ENCODE measurements around the gene MLXIPL. TPM values are rescaled to one million over a fixed set of nuclear protein-coding genes. Genes with fewer than 3 reads are reported as not detected.
"Not testable (repeated sequence)": the region's sequence is repeated elsewhere in the genome, so short reads cannot be mapped to it uniquely, and the experiment has no call there.

MLXIPL gene
- total and polyA plus RNA-seq, 7 donors: 1.6 to 15.0 (median 7.2) TPM

DNA sequence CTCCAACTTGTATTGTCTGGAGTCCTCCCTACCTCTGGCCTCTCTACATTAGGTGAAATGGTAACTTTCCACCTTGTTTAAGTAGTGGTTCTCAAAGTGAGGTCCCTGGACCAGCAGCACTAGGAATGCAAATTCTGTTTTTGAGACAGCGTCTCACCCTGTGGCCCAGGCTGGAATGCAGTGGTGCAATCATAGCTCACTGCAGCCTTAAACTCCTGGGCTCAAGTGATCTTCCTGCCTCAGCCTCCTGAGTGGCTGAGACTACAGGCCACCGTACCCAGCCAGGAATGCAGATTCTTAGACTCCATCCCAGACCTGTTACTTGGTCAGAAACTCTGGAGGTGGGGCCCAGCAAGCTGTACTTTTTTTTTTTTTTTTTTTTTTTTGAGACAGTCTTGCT lies 39.1 kb downstream of the MLXIPL start:
- DNase-seq: no peak
- H3K36me3 ChIP-seq: no peaks in the 10 kb centered on the region
- peaks cover 0 to 5% (median 2%) of the 10 kb centered on the region in 4 donors for H3K4me1 ChIP-seq
- 84% methylated on average over 2 of the region's 2 CpGs for WGBS, 2 donors
- H3K27me3 ChIP-seq: no peaks in the 10 kb centered on the region
- H3K9me3 ChIP-seq: no peaks in the 10 kb centered on the region
- no peak overlapping the region for H3K27ac ChIP-seq
- no peak overlapping the region for H3K4me3 ChIP-seq
- intact Hi-C loops (cut with DNase I): no loop called here
- TF ChIP-seq POLR2A (IDR thresholded peaks at IDR 0.05) (no peak), EP300 (IDR thresholded peaks at IDR 0.05) (no peak), POLR2AphosphoS5 (IDR thresholded peaks at IDR 0.05) (no peak)
- TF ChIP-seq, protein P1, sequence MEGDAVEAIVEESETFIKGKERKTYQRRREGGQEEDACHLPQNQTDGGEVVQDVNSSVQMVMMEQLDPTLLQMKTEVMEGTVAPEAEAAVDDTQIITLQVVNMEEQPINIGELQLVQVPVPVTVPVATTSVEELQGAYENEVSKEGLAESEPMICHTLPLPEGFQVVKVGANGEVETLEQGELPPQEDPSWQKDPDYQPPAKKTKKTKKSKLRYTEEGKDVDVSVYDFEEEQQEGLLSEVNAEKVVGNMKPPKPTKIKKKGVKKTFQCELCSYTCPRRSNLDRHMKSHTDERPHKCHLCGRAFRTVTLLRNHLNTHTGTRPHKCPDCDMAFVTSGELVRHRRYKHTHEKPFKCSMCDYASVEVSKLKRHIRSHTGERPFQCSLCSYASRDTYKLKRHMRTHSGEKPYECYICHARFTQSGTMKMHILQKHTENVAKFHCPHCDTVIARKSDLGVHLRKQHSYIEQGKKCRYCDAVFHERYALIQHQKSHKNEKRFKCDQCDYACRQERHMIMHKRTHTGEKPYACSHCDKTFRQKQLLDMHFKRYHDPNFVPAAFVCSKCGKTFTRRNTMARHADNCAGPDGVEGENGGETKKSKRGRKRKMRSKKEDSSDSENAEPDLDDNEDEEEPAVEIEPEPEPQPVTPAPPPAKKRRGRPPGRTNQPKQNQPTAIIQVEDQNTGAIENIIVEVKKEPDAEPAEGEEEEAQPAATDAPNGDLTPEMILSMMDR (IDR thresholded peaks at IDR 0.05): no peak

DNA sequence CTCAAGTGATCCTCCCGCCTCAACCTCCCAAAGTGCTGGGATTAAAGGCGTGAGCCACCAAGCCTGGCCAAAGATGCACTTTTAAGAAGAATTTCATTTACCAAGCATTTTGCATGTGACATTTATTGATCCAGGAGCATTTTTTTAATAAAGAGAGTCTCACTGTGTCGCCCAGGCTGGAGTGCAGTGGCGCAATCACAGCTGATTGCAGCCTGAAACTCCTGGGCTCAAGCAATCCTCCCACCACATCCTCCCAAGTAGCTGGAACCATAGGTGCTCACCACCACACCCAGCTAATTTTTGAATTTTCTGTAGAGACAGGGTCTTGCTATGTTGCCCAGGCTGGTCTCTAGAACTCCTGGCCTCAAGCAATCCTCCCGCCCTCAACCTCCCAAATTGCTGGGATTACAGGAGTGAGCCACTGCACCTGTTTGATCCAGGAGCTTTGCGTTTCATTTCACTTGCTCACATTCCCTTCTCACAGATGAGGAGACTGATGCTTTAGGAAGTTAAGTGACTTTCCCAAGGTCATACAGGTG lies 41.6 kb downstream of the MLXIPL start:
- TF ChIP-seq, protein P1 (IDR thresholded peaks at IDR 0.05): no peak
- no peak for TF ChIP-seq EP300 (IDR thresholded peaks at IDR 0.05)
- TF ChIP-seq POLR2A (IDR thresholded peaks at IDR 0.05): no peak
- no peak for TF ChIP-seq POLR2AphosphoS5 (IDR thresholded peaks at IDR 0.05)
- no peak overlapping the region for H3K27ac ChIP-seq
- H3K36me3 ChIP-seq: no peaks in the 10 kb centered on the region
- peaks cover 0 to 15% (median 5%) of the 10 kb centered on the region in 4 donors for H3K4me1 ChIP-seq
- WGBS, 2 donors: 93 to 95% methylated on average over 6 of the region's 6 CpGs
- H3K4me3 ChIP-seq: no peak overlapping the region
- H3K27me3 ChIP-seq: no peaks in the 10 kb centered on the region
- H3K9me3 ChIP-seq: no peaks in the 10 kb centered on the region
- intact Hi-C loops (cut with DNase I): no loop called here
- no peak for DNase-seq

DNA sequence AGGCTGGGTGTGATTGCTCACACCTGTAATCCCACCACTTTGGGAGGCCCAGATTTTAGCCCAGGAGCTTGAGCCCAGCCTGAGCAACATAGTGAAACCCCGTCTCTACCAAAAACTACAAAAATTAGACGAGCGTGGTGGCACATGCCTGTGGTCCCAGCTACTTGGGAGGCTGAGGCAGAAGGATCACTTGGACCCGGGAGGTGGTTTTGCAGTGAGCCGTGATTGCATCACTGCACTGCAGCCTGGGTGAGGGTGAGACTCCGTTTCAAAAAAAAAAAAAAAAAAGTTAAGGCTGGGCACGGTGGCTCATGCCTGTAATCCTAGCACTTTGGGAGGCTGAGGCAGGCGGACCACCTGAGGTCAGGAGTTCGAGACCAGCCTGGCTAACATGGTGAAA lies 43.3 kb downstream of the MLXIPL start:
- H3K4me3 ChIP-seq; H3K27me3 ChIP-seq; H3K27ac ChIP-seq; H3K9me3 ChIP-seq; intact Hi-C loops (cut with DNase I); DNase-seq; H3K36me3 ChIP-seq: not testable (repeated sequence)
- 78 to 84% methylated on average over 9 of the region's 9 CpGs for WGBS, 2 donors
- peaks cover 0 to 31% (median 21%) of the 10 kb centered on the region in 4 donors for H3K4me1 ChIP-seq

DNA sequence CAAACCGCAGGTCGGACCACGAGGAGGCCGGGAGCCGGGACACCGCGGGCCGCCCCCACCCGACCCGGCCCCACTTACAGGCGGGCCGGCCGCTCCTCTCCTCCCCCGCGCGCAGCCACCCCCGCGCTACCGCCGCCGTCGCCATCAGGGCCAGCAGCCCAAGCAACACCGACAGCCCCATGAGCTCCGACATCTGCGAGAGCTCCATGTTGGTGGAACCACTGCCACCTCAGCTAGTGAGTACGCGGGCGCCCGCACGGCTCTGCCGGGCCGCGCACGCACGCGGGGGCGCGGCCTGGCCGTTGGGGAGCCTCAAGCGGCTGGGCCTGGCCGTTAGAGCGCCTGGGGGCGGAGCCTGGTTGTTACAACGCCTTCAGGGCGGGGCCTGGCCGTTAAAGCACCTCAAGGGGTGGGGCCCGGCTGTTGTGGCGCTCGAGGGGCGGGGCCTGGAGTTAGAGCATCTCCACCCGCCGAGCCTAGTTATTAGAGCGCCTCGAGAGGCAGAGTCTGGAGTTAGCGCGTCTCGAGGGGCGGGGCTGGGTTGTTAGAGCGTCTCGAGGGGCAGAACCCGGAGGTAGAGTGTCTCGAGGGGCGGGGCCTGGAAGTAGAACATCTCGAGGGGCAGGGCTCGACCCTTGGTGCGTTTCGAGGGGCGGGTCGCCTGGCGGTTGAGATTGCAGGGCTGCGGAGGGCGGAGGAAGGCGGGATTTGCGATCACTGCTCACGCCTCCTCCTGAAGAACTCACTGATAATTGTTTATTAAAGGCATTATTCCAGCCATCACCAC lies 45.8 kb downstream of the MLXIPL start, which contains the start of gene TBL2:
TBL2 (minus strand) TSS at position 238 of the 787 bp plus-strand sequence; CDS start at position 208, 30 bp downstream.
- intact Hi-C loops (cut with DNase I): loop anchor here (1.0 to 2.0 kb wide), 4 partner anchors 21 to 596 kb away; partner anchors contain the start of genes ABHD11, BAZ1B, BCL7B and EIF4H
- peak; percentile 99 for DNase-seq
- TF ChIP-seq POLR2AphosphoS5 (IDR thresholded peaks at IDR 0.05) (peak; percentile 74 to 91 (median 84)), POLR2A (IDR thresholded peaks at IDR 0.05) (peak; percentile 65 to 75), EP300 (IDR thresholded peaks at IDR 0.05) (no peak)
- Histone ChIP-seq H3K36me3 (peaks cover 9 to 21% (median 14%) of the 10 kb centered on the region in 4 donors), H3K27ac (peak within 1 kb of the TSS; percentile 85 to 95 (median 93)), H3K4me1 (peaks cover 0 to 35% (median 23%) of the 10 kb centered on the region in 4 donors), H3K4me3 (peak within 1 kb of the TSS; percentile 63 to 88 (median 85)), H3K27me3 (no peaks in the 10 kb centered on the region), H3K9me3 (no peaks in the 10 kb centered on the region)
- WGBS, 2 donors: 0 to 1% methylated on average over 75 of the region's 75 CpGs

DNA sequence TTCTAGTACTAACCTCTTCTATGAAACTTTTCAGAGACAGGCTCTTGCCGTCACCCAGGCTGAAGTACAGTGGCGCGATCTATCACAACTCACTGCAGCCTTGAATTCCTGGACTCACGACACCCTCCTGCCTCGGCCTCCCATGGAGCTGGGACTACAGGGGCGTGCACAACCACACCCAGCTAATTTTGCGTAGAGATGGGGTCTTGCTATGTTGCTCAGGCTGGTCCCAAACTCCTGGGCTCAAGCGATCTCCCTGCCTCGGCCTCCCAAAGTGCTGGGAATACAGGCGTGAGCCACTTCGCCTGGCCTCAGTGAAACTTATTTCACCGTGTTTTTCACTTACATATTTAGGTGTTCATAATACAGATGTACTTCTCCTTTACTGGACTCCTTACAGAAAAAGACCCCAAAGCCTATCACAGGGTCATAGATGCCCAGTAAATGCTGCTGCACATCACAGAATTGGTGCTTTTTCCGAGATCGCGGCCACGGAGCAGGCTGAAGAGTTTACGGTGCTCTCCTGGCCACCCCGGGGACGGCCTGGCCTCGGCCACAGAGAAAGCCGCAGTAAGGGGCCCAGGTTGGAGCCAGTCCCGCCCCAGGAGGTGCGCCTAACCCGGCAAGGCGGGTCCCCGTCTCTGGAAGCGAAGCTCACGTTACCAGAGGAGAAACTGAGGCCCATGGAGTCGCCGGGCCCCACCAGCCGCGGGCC lies 46.5 kb downstream of the MLXIPL start:
- peak overlapping the region; percentile 63 to 88 (median 85) for H3K4me3 ChIP-seq
- peaks cover 16 to 29% (median 21%) of the 10 kb centered on the region in 4 donors for H3K36me3 ChIP-seq
- intact Hi-C loops (cut with DNase I): loop anchor here (1.0 to 2.0 kb wide), 4 partner anchors 20 to 597 kb away; partner anchors contain the start of genes ABHD11, BAZ1B, BCL7B and EIF4H
- H3K27me3 ChIP-seq: no peaks in the 10 kb centered on the region
- peaks cover 0 to 35% (median 23%) of the 10 kb centered on the region in 4 donors for H3K4me1 ChIP-seq
- TF ChIP-seq POLR2A (IDR thresholded peaks at IDR 0.05): no peak
- TF ChIP-seq POLR2AphosphoS5 (IDR thresholded peaks at IDR 0.05): no peak
- TF ChIP-seq EP300 (IDR thresholded peaks at IDR 0.05): no peak
- TF ChIP-seq, protein P1 (IDR thresholded peaks at IDR 0.05): no peak
- no peaks in the 10 kb centered on the region for H3K9me3 ChIP-seq
- 4 to 12% methylated on average over 32 of the region's 32 CpGs for WGBS, 2 donors
- DNase-seq: no peak
- H3K27ac ChIP-seq: peak overlapping the region; percentile 85 to 95 (median 93)
